ENCODE data around the gene GPR61.

DNA sequence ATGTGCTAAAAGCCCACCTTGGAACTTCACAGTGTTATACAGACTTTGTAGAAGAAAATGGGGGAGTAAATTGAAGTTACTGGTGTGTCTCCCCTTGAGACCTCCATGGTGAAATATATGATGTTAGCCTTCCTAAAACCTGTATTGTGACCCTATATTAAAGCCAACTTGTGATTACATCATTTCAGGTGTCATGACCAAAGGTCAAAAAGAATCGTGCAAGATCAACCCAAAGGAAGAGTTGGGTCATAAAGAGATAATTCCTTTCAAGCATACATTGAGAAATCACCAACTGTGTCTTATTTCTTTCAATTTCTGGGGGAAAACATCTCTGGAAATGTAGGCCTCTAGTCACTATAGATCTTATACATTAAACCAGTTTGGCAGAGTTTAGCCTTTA is 45.1 kb downstream of the GPR61 start:
- TF ChIP-seq CTCF (IDR thresholded peaks at IDR 0.05) (no peak), POLR2A (IDR thresholded peaks at IDR 0.05) (no peak)
